NT2/D1 (cell line): ENCODE results near the gene OMP.
A peak's percentile ranks its signal among the peaks of the same experiment; 100 is the strongest.

Experiments
- DNase-seq: peaks from one replicate; pipeline ENCODE4 v3.0.0-alpha.2; 2011; ENCODE audit warnings: low read depth, low spot score
- H3K27me3 ChIP-seq: 2 replicates; pipeline ENCODE4 v1.6.0; 2011; ENCODE audit warnings: mild to moderate bottlenecking; ENCODE audit not compliant: insufficient read length, insufficient read depth
- H3K36me3 ChIP-seq: 2 replicates; pipeline ENCODE4 v1.6.1; 2011; ENCODE audit warnings: mild to moderate bottlenecking, low read length, mixed read lengths; ENCODE audit not compliant: insufficient read depth, insufficient read length
- H3K4me1 ChIP-seq: 2 replicates; pipeline ENCODE4 v1.5.1; 2011; ENCODE audit not compliant: insufficient read depth, insufficient read length
- H3K4me3 ChIP-seq: 2 replicates; pipeline ENCODE4 v1.5.1; 2011; ENCODE audit warnings: low read depth; ENCODE audit not compliant: insufficient read length
- H3K9ac ChIP-seq: 2 replicates; pipeline ENCODE4 v1.6.0; 2011; ENCODE audit warnings: low read depth; ENCODE audit not compliant: insufficient read length
- H3K9me3 ChIP-seq: 2 replicates; pipeline ENCODE4 v1.5.1; 2011; ENCODE audit warnings: mild to moderate bottlenecking, low read length; ENCODE audit not compliant: insufficient read depth
- SUZ12 ChIP-seq: IDR thresholded peaks from 2 replicates; pipeline ENCODE4 v1.6.1; 2011; ENCODE audit not compliant: insufficient read length, insufficient read depth; ENCODE audit errors: extremely low read depth
- YY1 ChIP-seq: IDR thresholded peaks from 2 replicates; pipeline ENCODE4 v1.6.1; 2011; ENCODE audit not compliant: insufficient read length, insufficient read depth
- ZNF274 ChIP-seq: IDR thresholded peaks from 2 replicates; pipeline ENCODE4 v1.6.1; 2011; ENCODE audit warnings: mild to moderate bottlenecking, low read depth, low read length

The OMP gene

GRCh38 chr11:77064648-77065217 lies 37.9 kb upstream of the OMP start:
- TF ChIP-seq ZNF274 (no peak), SUZ12 (no peak), YY1 (no peak)
- Histone ChIP-seq H3K4me1 (peaks cover 3% of the 10 kb centered on the region), H3K27me3 (peaks cover 26% of the 10 kb centered on the region), H3K36me3 (no peaks in the 10 kb centered on the region), H3K9me3 (no peaks in the 10 kb centered on the region), H3K4me3 (no peak overlapping the region), H3K9ac (no peak overlapping the region)
- DNase-seq: no peak

DNA sequence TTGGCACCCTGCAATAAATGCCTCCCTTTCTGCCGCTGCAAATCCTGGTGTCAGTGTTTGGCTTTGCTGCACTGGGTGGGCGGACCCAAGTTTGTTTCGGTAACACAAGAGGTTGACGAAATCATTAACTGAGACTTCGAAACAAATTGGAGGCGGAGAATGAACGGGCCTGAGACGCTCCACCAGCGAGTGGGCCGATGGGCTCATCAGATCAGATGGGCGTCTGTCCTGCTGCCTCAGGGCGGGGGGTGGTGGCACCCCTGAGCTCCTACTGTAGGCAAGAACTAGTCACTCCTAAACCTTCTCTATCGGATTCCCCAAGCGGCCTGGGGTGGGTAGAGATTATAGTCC lies 36.8 kb upstream of the OMP start:
- TF ChIP-seq YY1 (no peak), SUZ12 (no peak), ZNF274 (no peak)
- peaks cover 26% of the 10 kb centered on the region for H3K27me3 ChIP-seq
- H3K36me3 ChIP-seq: no peaks in the 10 kb centered on the region
- H3K4me3 ChIP-seq: peak overlapping the region; percentile 43
- no peak for DNase-seq
- H3K9me3 ChIP-seq: no peaks in the 10 kb centered on the region
- peak overlapping the region; percentile 67 for H3K9ac ChIP-seq
- peaks cover 3% of the 10 kb centered on the region for H3K4me1 ChIP-seq

DNA sequence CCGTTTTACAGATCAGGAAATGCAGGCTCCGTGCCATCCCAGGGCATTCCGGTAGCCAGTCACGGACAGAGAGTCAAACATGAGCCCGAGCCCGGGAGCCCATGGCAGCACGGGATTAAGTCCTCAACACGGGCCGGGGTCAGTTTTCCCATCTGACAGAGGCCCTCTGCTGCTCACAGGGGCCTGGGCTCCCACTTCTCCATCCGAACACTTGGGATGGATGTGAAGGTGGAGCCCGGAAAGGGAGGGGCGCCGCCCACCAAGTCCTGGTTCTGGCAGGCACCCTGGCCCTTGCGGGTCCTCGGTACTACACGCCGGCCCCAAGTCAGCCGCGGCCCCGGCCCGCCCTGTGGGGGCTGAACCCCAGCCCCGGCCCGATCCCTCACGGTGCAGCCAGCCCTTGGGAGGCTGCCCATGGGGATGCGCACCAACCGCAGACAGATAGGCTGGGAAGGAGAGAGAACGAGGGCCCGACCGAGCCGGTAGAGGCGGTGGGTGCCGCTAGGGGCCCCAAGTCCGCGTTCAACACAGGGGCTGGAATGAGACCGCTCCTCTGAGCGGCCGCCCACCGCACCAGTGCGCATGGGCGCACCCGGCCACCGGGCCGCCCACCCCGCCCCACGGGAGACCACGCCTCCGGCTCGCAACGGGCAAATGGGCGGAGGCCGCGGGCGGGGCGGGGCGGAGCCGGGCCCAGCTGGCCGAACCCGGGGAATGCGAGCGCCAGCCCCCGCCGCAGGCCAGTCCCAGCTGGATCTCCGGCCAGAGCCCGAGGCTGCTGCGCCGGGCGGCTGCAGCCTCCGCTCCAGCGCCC lies 36.2 kb upstream of the OMP start, which contains the start of gene CAPN5:
CAPN5 (plus strand) TSS at position 743 of the 814 bp plus-strand sequence. CDS start 17,916 bp downstream, outside the sequence.
- Histone ChIP-seq H3K9me3 (no peaks in the 10 kb centered on the region), H3K9ac (peak within 1 kb of the TSS; percentile 67), H3K4me3 (peak within 1 kb of the TSS; percentile 49), H3K36me3 (no peaks in the 10 kb centered on the region), H3K27me3 (peaks cover 26% of the 10 kb centered on the region), H3K4me1 (peaks cover 3% of the 10 kb centered on the region)
- peak; percentile 91 for DNase-seq
- no peak for TF ChIP-seq YY1
- no peak for TF ChIP-seq SUZ12
- no peak for TF ChIP-seq ZNF274

GRCh38 chr11:77067861-77068443 lies 34.7 kb upstream of the OMP start:
- H3K9me3 ChIP-seq: no peaks in the 10 kb centered on the region
- no peak for TF ChIP-seq ZNF274
- no peak for TF ChIP-seq YY1
- TF ChIP-seq SUZ12: no peak
- no peak for DNase-seq
- no peaks in the 10 kb centered on the region for H3K36me3 ChIP-seq
- H3K4me1 ChIP-seq: peaks cover 6% of the 10 kb centered on the region
- peak overlapping the region; percentile 49 for H3K4me3 ChIP-seq
- H3K9ac ChIP-seq: peak overlapping the region; percentile 32
- peaks cover 26% of the 10 kb centered on the region for H3K27me3 ChIP-seq

GRCh38 chr11:77068457-77069335 lies 33.9 kb upstream of the OMP start:
- no peak for DNase-seq
- no peaks in the 10 kb centered on the region for H3K36me3 ChIP-seq
- H3K9ac ChIP-seq: no peak overlapping the region
- no peak overlapping the region for H3K4me3 ChIP-seq
- no peak for TF ChIP-seq YY1
- TF ChIP-seq ZNF274: no peak
- TF ChIP-seq SUZ12: no peak
- peaks cover 23% of the 10 kb centered on the region for H3K27me3 ChIP-seq
- H3K4me1 ChIP-seq: peaks cover 13% of the 10 kb centered on the region
- no peaks in the 10 kb centered on the region for H3K9me3 ChIP-seq

- Histone ChIP-seq H3K27me3 (peaks cover 16% of the 10 kb centered on the region), H3K4me3 (no peak overlapping the region), H3K4me1 (peaks cover 14% of the 10 kb centered on the region), H3K9ac (no peak overlapping the region), H3K36me3 (no peaks in the 10 kb centered on the region), H3K9me3 (no peaks in the 10 kb centered on the region)
- no peak for TF ChIP-seq ZNF274
- TF ChIP-seq SUZ12: no peak
- no peak for TF ChIP-seq YY1
- no peak for DNase-seq
Measured at GRCh38 chr11:77069336-77069968, 33.2 kb upstream of the OMP start.
